HG02852 (cell line): ENCODE measurements around the gene DDX56.

Experiments used
- ATAC-seq: cut with Tn5 transposase; IDR thresholded peaks from one replicate; pipeline ENCODE4 v1.9.1; 2021; ENCODE audit warnings: mild to moderate bottlenecking, moderate library complexity; ENCODE audit not compliant: unreplicated experiment

Gene DDX56

GRCh38 chr7:44538093-44538797 lies 35.5 kb downstream of the DDX56 start:
- no peak for ATAC-seq

GRCh38 chr7:44537442-44537841 lies 36.3 kb downstream of the DDX56 start:
- ATAC-seq = no peak

- ATAC-seq = no peak
Measured at GRCh38 chr7:44536090-44536489, 37.6 kb downstream of the DDX56 start.

GRCh38 chr7:44535348-44536064 lies 38.2 kb downstream of the DDX56 start:
- no peak for ATAC-seq

GRCh38 chr7:44534501-44534900 lies 39.2 kb downstream of the DDX56 start:
- ATAC-seq = no peak

- ATAC-seq = no peak
Measured at GRCh38 chr7:44534087-44534486, 39.6 kb downstream of the DDX56 start.

GRCh38 chr7:44533301-44534055 lies 40.2 kb downstream of the DDX56 start:
- ATAC-seq = no peak

- ATAC-seq = no peak
Measured at GRCh38 chr7:44531421-44532380, 42.0 kb downstream of the DDX56 start.

- no peak for ATAC-seq
Measured at GRCh38 chr7:44530990-44531389, 42.7 kb downstream of the DDX56 start.

GRCh38 chr7:44524811-44525388 lies 48.8 kb downstream of the DDX56 start:
- no peak for ATAC-seq

GRCh38 chr7:44522315-44522714 lies 51.4 kb downstream of the DDX56 start:
- no peak for ATAC-seq

- ATAC-seq = no peak
Measured at GRCh38 chr7:44521347-44522095, 52.2 kb downstream of the DDX56 start.

GRCh38 chr7:44520574-44520973 lies 53.1 kb downstream of the DDX56 start:
- no peak for ATAC-seq

- ATAC-seq = no peak
Measured at GRCh38 chr7:44519546-44519945, 54.2 kb downstream of the DDX56 start.

GRCh38 chr7:44518761-44519160 lies 54.9 kb downstream of the DDX56 start:
- no peak for ATAC-seq

GRCh38 chr7:44517175-44517574 lies 56.5 kb downstream of the DDX56 start:
- ATAC-seq = no peak
